Activated CD8-positive, alpha-beta memory T cell treated with anti-CD3 and anti-CD28 coated beads for 48 hours (primary cell): ENCODE data around the gene ADGRG6.
"Not testable (repeated sequence)": the region's sequence is repeated elsewhere in the genome, so short reads cannot be mapped to it uniquely, and the experiment has no call there.

Experiments used
- DNase-seq, 3 experiments: peaks; one replicate each; pipeline ENCODE4 v3.0.0-alpha.2; 2020; ENCODE audit warnings: low read depth in 2 of 3, low spot score in 2 of 3

Gene ADGRG6

DNA sequence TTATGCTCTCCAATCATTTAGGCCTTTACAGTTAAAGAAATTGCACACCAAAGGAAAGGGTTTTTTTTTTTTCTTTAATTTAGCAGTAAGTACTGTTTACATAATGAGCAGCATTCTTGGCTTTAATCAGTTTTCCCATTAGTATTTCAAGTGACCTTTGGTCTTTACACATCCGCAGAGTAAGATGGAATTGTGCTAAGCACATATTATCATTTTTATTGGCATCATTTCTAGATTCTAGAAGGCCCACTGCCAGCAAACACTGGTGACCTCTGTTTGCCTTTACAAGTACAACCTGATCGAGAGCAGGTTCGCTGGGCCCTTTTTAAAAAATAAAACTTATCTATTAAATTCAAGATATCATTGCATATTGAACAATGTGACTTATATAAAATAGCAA is 104.3 kb downstream of the ADGRG6 start:
- no peak for DNase-seq

DNA sequence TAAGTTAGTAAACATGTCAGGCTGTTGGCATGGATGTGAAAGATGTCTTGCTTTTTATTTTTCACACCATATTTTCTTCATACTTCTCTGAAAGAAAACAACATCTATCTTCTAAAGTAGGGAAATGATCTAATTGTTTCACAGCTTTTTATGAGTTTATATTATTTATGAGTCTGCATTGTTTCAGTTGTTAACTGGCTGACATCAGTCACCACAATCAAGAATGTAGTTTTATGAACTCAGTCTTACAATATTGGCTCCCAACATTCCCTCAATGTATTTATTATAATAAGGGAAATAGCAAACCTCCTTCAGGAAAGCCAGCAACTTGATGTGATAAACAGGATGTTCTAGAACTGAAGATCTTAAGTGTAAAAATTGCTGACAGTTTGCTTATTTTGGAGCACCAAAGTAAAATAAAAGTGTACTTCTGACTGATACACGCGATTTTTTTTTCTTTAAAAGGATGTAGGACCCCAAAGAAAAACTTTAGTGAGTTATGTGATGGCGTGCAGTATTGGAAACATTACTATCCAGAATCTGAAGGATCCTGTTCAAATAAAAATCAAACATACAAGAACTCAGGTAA is 106.0 kb downstream of the ADGRG6 start:
- no peak for DNase-seq

DNA sequence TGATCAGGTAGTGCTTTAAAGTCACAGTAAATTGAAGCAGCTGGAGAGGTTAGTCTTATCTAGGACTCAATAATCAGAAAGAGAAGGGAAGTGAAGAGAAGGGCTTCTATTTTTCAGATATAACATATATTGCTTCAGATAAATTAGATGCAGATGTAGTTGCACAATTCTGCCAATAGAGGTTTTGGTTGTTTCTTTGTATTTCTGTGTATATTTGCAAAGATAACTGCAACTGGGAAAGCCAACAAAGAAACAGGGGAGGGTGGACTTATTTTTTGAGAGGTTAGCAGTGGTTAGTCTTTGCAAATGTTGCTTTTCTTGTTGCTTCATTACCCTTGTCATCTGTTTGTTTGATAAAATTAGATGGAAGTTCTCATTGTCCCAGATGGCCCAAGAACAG is 106.6 kb downstream of the ADGRG6 start:
- no peak for DNase-seq

DNA sequence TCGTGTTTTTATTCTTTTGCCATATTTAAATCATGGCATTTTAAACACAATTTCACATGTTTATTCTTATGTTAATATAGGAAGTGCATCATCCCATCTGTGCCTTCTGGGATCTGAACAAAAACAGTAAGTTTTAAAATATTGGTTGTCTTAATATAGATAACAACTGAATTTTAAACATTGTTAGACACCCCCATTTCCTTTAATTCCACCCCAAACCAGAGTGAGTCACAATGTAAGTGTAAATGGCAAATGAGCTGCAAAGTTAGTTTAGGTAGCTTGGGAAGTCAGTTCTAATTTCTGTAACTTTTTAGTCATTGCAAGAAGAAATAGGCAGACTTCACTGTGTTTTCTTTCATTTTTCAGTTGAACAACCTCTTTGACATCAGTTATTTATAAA is 108.0 kb downstream of the ADGRG6 start:
- DNase-seq, result no peak

DNA sequence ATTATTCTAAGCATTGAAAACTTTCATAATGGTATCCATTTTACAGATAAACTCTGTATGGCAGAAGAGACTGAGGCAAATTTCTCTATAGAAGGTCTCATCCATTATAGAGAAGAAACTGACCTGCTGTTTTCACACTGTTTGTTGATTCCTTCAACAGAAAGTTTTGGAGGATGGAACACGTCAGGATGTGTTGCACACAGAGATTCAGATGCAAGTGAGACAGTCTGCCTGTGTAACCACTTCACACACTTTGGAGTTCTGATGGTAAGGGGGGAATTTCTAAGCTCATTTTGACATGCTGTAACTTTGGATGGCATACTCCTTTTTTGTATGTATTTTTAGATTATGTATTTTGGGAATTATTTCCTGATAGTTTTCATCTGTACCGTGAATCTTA is 109.3 kb downstream of the ADGRG6 start:
- DNase-seq, result no peak

DNA sequence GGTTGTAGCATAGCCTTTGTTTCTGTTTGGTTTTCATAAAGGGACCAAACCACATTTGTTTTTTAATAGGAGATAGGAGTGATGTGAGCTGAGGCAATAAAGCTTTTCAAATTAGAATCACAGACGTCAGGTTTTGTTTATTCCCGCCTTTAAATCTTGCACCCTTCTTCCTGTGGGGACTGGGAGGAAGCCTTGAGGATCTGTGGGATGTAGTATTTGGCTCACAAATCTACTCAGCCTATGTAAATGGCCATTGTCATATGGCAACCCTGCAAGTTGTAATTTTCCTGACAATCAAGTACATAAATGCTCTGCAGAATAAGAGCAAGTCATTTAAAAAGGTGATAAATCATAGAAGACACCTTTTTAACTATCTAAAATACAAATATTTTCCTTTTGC is 110.4 kb downstream of the ADGRG6 start:
- no peak for DNase-seq

DNA sequence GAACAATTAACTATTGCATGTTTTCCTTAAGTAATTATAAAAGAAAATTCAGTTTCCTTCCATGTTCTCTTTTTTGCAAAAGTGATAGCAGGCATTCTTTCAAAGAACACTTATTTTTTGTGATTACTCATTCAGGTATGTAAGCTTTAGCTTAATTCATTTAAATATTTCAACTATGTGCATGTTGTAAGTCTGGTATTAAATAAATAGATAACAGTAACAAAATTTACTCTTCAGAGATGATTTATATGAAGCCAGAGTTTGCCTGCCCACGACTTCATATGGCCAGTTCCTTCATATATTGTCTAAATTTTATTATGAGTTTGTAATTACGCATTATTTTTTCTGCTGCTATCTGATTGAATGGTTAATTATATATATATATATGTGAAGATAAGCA is 110.9 kb downstream of the ADGRG6 start:
- no peak for DNase-seq

DNA sequence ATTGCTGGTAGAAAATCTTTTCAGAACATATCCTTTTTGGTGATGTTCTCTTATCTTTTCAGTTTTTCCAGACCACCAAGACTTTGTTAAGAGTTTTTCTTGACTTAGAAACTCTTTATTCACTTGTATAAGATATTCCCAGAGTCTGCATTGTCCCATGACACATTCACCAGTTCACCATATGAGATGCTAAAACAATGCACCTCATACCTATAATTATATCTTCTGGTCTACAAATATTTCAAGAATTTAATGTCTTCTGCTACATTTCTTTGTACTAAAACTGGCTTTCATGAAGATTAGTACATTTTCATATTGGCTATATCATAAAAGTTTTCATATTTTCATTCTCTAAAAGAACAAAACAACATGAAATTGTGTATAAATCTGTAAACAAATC is 111.3 kb downstream of the ADGRG6 start:
- DNase-seq, result no peak

DNA sequence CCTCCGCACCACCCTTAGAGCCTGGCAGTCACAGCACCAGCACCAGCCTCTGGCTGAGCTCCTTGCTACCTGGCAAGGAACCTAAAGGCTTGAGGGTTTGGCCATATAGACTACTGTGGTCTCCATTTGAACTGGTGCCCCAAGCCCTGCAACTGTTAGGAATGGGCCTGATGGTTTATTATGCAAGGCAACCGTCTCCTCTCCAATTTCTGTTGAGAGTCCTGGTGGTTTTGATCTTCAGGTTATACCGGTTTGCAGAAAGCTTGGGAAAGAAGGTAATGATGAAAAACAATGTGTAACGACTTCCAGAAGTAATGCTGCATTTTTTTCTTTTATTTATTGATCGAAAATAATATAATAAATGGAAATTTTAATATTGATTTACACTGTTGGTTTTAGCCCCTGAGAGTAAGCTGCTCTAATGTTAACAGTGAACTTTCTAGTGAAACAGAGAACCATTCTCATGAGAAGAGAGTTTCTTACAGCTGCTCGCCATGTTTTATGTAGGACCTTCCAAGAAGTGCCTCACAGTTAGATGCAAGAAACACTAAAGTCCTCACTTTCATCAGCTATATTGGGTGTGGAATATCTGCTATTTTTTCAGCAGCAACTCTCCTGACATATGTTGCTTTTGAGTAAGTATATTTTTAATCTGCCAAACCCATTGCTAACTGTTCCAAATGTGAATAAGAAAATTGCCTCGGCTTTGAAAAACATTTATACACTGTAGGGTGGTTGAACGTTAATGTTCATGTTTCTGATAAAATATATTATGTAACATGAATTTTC is 112.8 kb downstream of the ADGRG6 start:
- DNase-seq, result no peak

DNA sequence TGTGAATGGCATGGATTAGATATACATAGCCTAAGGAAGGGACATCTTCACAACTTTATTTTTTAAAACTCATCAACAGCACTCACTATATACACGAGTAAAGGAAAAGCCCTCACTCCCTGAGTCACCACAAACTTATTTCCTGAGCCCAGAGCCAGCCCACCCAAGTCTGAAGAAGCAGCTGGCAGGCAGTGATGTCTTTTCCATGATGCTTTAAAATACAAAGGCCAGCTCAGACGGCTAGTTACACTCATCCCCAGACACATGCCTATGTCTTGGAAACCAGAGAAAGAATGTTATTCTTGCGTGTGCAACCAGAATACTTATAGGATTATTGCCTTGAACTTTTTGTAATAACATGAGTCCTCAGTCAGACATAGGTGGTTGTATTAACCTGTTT is 114.4 kb downstream of the ADGRG6 start:
- DNase-seq, result no peak

DNA sequence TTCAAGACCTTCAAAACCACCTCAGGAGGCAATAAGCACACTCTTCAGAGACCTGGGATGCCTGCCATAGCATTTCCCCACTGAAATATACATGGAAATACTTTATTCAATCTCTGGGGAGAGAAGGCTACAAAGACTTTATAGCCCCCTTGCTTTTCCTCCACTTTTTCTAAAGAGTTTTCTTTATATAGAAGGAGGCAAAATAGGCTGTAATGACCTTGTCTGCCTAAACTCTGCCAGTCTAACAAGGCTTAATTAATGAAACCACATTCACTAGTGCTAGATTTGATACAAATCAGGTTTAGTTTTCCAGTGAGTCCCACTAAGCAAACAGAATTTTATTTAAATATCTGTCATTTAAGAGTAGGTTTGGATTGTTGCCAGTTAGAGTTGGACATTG is 114.9 kb downstream of the ADGRG6 start:
- no peak for DNase-seq

DNA sequence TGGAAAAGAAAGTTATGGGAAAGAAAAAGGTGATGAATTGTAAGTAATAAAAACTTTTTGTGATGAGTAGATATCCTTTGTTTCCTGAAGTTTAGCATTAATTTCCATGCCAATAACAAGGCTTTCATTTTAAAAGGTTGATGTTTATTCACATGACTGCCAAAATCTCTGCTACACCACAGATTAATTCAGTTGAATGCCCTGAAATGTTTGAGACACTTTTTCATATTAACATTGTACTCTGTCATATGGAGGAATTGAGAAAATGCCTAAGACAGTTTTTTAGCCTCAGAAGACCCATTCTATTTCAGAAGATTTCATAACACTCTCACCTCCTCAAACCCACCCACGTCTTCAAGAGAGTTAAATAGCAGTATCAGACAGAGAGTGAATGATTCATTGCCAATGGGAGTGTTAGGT is 115.5 kb downstream of the ADGRG6 start:
- no peak for DNase-seq

DNA sequence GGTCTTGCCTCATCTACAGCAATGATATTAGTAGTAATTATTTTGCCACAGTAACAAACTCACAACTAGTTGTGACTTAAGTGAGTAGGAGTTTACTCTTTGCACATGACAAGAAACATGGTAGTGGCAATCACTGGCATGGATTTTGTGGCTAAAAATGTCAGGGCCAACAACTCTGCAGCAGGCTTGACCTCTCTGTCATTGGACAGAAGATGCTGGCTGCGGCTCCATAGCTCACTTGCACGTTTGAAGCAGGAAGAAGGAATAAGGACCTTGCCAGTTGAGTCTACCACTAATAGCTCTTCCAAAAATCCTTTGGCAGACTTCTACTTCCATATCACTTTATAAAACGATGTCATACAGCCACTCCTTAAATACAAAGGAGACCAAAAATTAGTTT is 117.3 kb downstream of the ADGRG6 start:
- no peak for DNase-seq

DNA sequence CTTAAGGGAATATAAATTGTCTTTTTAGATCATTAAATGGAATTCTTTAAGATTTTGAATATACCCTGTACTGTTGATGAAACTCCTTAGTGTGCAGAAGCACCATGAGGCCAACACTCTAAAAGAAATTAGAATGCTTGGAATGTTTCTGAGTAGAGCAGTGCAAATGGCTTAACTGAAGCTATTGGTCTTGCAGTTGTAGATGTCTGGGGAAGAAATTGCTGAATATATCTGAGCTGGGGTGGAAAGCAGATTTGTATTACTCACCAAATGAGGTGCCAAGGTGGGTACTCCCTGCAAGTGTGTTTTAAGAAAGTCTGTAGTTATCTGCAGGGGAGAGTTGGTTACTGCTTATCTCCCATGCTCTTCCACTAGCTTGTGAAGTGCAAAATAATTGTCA is 119.0 kb downstream of the ADGRG6 start:
- no peak for DNase-seq

DNA sequence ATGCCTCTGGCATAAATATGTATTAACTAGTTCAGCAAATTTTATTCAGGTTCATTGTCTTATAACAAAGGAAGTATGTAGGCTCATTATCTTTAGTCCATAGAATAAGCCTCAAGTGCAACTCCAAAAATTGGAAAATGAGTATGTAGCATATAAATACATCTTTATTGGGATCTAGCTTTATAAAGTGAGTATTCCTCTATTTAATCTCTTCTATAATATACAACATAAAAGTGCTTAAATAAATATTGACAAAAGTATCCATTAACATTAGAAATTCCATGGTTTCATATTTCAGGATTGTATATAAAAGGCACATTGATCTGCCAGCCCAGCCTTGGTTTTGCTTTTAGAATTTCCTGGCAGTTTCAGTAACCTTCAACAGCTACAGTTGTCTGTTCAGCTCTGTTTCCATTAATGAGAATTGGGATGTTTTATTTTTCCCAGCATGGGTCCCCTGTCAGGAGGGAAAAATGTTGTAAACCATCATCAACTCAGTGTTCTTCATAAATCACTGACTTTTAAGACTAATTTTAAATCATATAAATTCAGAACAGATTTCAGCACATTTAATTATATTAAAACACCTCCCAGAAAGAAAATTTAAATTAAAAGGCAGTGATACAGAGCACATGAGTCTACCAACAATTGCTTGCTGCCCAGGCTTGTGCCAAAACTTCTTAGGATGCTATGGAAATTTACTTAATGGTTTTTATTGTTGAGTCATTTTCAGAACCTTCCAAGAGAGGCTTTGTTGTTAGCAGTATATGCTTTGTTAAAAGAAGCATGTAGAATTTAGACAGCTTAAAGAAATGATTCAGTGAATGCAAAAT is 119.7 kb downstream of the ADGRG6 start:
- DNase-seq, result no peak

DNA sequence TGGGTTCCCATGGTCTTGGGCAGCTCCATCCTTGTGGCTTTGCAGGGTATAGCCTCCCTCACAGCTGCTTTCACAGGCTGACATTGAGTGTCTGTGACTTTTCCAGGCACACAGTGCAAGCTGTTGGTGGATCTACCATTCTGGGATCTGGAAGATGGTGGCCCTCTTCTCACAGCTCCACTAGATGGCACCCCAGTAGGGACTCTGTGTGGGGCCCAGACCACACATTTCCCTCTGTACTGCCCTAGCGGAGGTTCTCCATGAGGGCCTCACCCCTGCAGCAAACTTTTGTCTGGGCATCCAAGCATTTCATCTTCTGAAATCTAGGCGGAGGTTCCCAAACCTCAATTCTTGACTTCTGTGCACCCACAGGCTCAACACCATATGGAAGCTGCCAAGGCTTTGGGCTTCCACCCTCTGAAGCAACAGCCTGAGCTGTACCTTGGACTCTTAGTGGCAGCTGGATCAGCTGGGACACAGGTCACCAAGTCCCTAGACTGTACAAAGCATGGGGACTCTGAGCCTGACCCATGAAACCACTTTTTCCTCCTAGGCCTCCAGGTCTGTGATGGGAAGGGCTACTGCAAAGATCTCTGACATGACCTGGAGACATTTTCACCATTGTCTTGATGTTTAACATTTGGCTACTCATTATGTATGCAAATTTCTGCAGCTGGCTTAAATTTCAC is 124.8 kb downstream of the ADGRG6 start:
- not testable (repeated sequence) for DNase-seq

DNA sequence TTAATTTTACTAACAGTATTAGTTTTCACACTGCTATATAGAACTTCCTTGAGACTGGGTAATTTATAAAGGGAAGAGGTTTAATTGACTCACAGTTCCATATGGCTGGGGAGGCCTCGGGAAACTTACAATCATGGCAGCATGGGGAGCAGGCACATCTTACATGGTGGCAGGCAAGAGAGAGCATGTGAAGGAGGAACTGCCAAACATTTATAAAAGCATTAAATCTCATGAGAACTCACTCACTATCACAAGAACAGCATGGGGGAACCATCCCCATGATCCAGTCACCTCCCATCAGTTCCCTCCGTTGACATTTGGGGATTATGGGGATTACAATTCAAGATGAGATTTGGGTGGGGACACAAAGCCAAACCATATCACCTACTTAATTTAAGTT is 126.7 kb downstream of the ADGRG6 start:
- DNase-seq, result not testable (repeated sequence)

DNA sequence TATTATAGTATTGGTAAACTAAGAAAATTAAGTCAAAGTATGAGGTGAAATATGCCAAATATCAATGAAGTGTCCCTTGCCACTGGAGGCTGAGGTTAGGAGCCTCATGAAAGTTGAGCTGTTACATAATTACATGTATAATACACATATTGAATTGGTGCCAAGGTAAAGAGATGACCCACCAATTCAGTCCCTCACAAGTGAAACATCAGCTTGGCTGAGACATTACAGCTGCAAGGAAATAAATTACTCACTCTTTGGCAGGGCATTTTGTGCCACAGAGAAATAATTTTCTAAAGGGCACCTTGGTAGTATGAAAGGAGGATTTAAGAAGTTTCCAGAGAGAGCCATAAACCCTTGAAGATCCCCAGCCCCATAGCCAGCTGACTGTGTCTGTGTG is 127.4 kb downstream of the ADGRG6 start:
- DNase-seq, result no peak

DNA sequence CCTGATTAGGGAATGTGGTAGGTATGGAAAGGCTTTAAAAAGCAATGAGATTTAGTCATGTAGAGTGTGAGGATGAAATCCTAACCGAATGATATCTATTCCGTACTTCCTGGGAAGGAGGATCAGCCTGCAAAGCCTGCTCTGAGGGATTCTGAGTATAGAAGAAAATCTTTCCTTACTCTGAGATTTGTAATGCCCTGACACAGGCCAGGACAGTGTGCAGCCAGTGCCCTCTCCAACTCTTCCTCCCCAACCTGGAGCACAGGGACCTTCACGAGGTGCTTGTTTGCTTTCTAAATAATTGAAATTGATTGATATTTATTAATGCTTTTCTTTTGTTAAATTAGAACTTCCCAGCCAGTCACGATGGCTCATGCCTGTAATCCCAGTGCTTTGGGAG is 131.6 kb downstream of the ADGRG6 start:
- no peak for DNase-seq

DNA sequence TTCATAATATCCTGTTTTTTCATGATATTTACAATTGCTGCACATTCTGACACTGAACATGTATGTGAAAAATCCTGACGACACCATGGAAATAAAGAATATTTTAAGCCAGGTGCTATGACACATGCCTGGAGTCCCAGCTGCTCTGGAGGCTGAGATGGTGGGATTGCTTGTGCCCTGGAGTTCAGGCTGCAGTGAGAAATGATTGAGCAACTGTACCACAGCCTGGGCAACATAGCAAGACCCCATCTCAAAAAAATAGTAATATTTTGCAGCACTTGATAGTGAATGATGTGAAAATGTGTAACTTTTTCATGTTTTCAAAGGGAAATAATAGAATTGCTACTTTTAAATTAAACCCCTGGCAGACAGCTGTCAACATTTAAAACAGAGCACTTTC is 137.1 kb downstream of the ADGRG6 start:
- no peak for DNase-seq

DNA sequence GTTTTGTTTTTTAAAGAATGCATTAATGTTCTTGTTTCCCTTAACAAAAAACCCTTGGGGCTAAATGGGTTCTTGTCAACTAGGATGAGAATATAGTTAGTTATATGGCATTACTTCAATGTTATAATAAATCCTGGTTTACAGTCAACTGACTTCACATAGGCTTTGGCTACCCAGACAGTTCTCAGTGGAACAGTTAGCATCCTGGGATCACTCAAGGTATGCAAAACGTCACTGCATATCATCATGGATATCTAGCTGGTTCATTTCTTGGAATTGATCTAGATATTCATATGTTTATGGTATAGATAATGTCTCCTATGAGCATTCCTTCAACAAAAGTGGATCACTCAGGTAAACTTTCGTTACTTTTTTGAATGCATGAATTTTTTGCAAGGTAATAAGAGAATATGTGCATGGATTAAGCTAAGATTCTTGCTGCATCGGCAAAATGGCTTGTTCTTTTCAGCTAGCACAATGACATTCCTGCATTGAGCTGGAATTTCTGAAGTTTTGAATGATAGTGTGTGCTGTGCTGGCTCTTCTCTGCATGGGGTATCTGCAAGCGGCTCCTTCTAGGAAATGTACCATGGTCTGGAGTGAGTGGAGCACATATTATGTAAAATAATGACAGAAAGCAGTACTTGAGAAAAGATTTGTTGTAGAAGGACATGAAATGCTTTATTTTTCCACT is 138.9 kb downstream of the ADGRG6 start:
- no peak for DNase-seq
